Activated CD8-positive, alpha-beta memory T cell treated with anti-CD3 and anti-CD28 coated beads for 4 hours (primary cell): ENCODE results near the gene DCDC2B.
"Not testable (repeated sequence)": the region's sequence is repeated elsewhere in the genome, so short reads cannot be mapped to it uniquely, and the experiment has no call there.

Experiments used
- DNase-seq, 2 donors: peaks; one replicate each; pipeline ENCODE4 v3.0.0-alpha.2; 2020; ENCODE audit warnings: low read depth in 2 of 2

The DCDC2B gene

GRCh38 chr1:32208891-32209328 lies at the start of gene DCDC2B:
TSS of gene DCDC2B (plus strand) at chr1:32209089. CDS start at chr1:32209094, 5 bp downstream.
- no peak for DNase-seq

GRCh38 chr1:32159189-32159588 lies 49.7 kb upstream of the DCDC2B start:
- DNase-seq = no peak

GRCh38 chr1:32163405-32163804 lies 45.5 kb upstream of the DCDC2B start:
- no peak for DNase-seq

GRCh38 chr1:32165633-32166032 lies 43.3 kb upstream of the DCDC2B start:
- not testable (repeated sequence) for DNase-seq

- DNase-seq = no peak
These were observed 37.9 kb upstream of the DCDC2B start for GRCh38 chr1:32170991-32171390.

- DNase-seq = no peak
These were observed 36.2 kb upstream of the DCDC2B start for GRCh38 chr1:32172621-32173245.

- DNase-seq = no peak
These were observed 30.3 kb upstream of the DCDC2B start for GRCh38 chr1:32178380-32179192.

- no peak for DNase-seq
These were observed 29.8 kb upstream of the DCDC2B start for GRCh38 chr1:32179193-32179442.

- peak; percentile 78 to 82 for DNase-seq
These were observed 29.3 kb upstream of the DCDC2B start, which contains the start of gene TXLNA for GRCh38 chr1:32179443-32180185. TSS of gene TXLNA (plus strand) at chr1:32179675. CDS start at chr1:32180346, 671 bp downstream.

GRCh38 chr1:32180186-32181060 lies 28.5 kb upstream of the DCDC2B start:
- DNase-seq = no peak

GRCh38 chr1:32181065-32181464 lies 27.8 kb upstream of the DCDC2B start:
- DNase-seq = no peak

- DNase-seq = no peak
These were observed 27.3 kb upstream of the DCDC2B start for GRCh38 chr1:32181563-32181962.

GRCh38 chr1:32182060-32182459 lies 26.8 kb upstream of the DCDC2B start:
- no peak for DNase-seq

GRCh38 chr1:32184650-32185049 lies 24.2 kb upstream of the DCDC2B start:
- DNase-seq = no peak

GRCh38 chr1:32186077-32186476 lies 22.8 kb upstream of the DCDC2B start:
- DNase-seq = no peak

- no peak for DNase-seq
These were observed 22.4 kb upstream of the DCDC2B start for GRCh38 chr1:32186491-32186890.

- DNase-seq = no peak
These were observed 21.0 kb upstream of the DCDC2B start for GRCh38 chr1:32187850-32188249.

- no peak for DNase-seq
These were observed 16.5 kb upstream of the DCDC2B start for GRCh38 chr1:32192220-32192948.

- DNase-seq = no peak
These were observed 13.9 kb upstream of the DCDC2B start for GRCh38 chr1:32194984-32195383.

- DNase-seq = no peak
These were observed 13.4 kb upstream of the DCDC2B start for GRCh38 chr1:32195531-32195930.
